SK-N-SH treated with all-trans-retinoic acid at 6 μM for 48 hours (cell line): ENCODE results near the gene NOXO1.

Source experiments
- ARNTL ChIP-seq: fragments of 450-650 bp; formaldehyde crosslinking; IDR thresholded peaks from 2 replicates; pipeline ENCODE4 v1.5.0; 2020; ENCODE audit warnings: low read depth, mild to moderate bottlenecking, moderate library complexity, borderline replicate concordance
- CSDC2 ChIP-seq: fragments of 250-450 bp; sonication (Bioruptor Pico); IDR thresholded peaks from 2 replicates; pipeline ENCODE4 v1.5.0; 2020; ENCODE audit warnings: mild to moderate bottlenecking, moderate library complexity
- GLIS3 ChIP-seq: fragments of 250-450 bp; sonication (Bioruptor Pico); IDR thresholded peaks from 2 replicates; pipeline ENCODE4 v1.5.0; 2020; ENCODE audit warnings: mild to moderate bottlenecking, moderate library complexity
- PATZ1 ChIP-seq: fragments of 250-450 bp; sonication (Bioruptor Pico); IDR thresholded peaks from 2 replicates; pipeline ENCODE4 v1.8.0; 2020; ENCODE audit warnings: mild to moderate bottlenecking, moderate library complexity, borderline replicate concordance
- PPARA ChIP-seq: fragments of 250-450 bp; sonication (Bioruptor Pico); IDR thresholded peaks from 2 replicates; pipeline ENCODE4 v1.5.0; 2020; ENCODE audit warnings: mild to moderate bottlenecking, borderline replicate concordance
- RARB ChIP-seq: fragments of 250-450 bp; sonication (Bioruptor Pico); IDR thresholded peaks from 2 replicates; pipeline ENCODE4 v1.8.0; 2021; ENCODE audit warnings: mild to moderate bottlenecking, moderate library complexity
- TCF4 ChIP-seq: fragments of 250-450 bp; sonication (Bioruptor Pico); IDR thresholded peaks from 2 replicates; pipeline ENCODE4 v1.8.0; 2021; ENCODE audit warnings: mild to moderate bottlenecking, moderate library complexity, borderline replicate concordance
- ZC3H10 ChIP-seq: fragments of 250-450 bp; sonication (Bioruptor Pico); IDR thresholded peaks from 2 replicates; pipeline ENCODE4 v1.5.1; 2021; ENCODE audit warnings: mild to moderate bottlenecking, moderate library complexity
- ZFP3 ChIP-seq: fragments of 250-450 bp; sonication (Bioruptor Pico); IDR thresholded peaks from 2 replicates; pipeline ENCODE4 v1.5.0; 2020; ENCODE audit warnings: mild to moderate bottlenecking, moderate library complexity
- ZNF565 ChIP-seq: fragments of 450-650 bp; formaldehyde crosslinking; conservative IDR thresholded peaks from 2 replicates; pipeline ENCODE4 v1.5.0; 2020; ENCODE audit warnings: low read depth, mild to moderate bottlenecking, moderate library complexity
- ZNF70 ChIP-seq: fragments of 450-650 bp; formaldehyde crosslinking; IDR thresholded peaks from 2 replicates; pipeline ENCODE4 v1.5.0; 2020; ENCODE audit warnings: mild to moderate bottlenecking, moderate library complexity

GRCh38 chr16:1930338-1930720 is 50.9 kb downstream of the NOXO1 start:
- TF ChIP-seq PPARA: no peak
- TF ChIP-seq TCF4 (CRISPR knock-in tag): no peak
- no peak for TF ChIP-seq ZC3H10 (CRISPR knock-in tag)
- no peak for TF ChIP-seq ZNF565 (CRISPR knock-in tag)
- TF ChIP-seq GLIS3: no peak
- no peak for TF ChIP-seq ZFP3
- no peak for TF ChIP-seq PATZ1 (CRISPR knock-in tag)
- no peak for TF ChIP-seq CSDC2 (CRISPR knock-in tag)
- no peak for TF ChIP-seq RARB
- no peak for TF ChIP-seq ZNF70 (CRISPR knock-in tag)
- TF ChIP-seq ARNTL (CRISPR knock-in tag): no peak
